ENCODE measurements around the gene NEUROD6.

GRCh38 chr7:31340051-31340450 is 475 bp downstream of the NEUROD6 start:
- no peak for TF ChIP-seq CTCF (IDR thresholded peaks at IDR 0.05)
- TF ChIP-seq ZFX (IDR thresholded peaks at IDR 0.05; ENCODE audit: borderline replicate concordance): no peak
